Spleen (tissue), 7 donors: ENCODE data around the gene IFNA6.

Source experiments
- CTCF ChIP-seq, 11 experiments: fragments of 200-600 bp in 7 of 11; fragments of 450-650 bp in 4 of 11; sonication (generic) in 4 of 11; IDR thresholded peaks in 8 of 11; conservative IDR thresholded peaks in 3 of 11; 1 replicate in 7 of 11; 2 replicates in 4 of 11; pipeline versions ENCODE4 v1.4.0 to v1.8.0; 2016 to 2021; ENCODE audit warnings: antibody characterized with exemption in 11 of 11, inconsistent platforms in 4 of 11, mild to moderate bottlenecking in 1 of 11
- POLR2A ChIP-seq, 3 donors: fragments of 450-650 bp; IDR thresholded peaks; one replicate each; pipeline ENCODE4 v1.5.1; 2017; ENCODE audit warnings: antibody characterized with exemption in 3 of 3, mild to moderate bottlenecking in 1 of 3
- donor health status: DM: no; HTN: no; CAD: no; lungs with moderate emphysema.
- donor health status: DM: no; HTN: no; CAD: no.
- donor health status: DM: no; HTN: no; CAD: no.

DNA sequence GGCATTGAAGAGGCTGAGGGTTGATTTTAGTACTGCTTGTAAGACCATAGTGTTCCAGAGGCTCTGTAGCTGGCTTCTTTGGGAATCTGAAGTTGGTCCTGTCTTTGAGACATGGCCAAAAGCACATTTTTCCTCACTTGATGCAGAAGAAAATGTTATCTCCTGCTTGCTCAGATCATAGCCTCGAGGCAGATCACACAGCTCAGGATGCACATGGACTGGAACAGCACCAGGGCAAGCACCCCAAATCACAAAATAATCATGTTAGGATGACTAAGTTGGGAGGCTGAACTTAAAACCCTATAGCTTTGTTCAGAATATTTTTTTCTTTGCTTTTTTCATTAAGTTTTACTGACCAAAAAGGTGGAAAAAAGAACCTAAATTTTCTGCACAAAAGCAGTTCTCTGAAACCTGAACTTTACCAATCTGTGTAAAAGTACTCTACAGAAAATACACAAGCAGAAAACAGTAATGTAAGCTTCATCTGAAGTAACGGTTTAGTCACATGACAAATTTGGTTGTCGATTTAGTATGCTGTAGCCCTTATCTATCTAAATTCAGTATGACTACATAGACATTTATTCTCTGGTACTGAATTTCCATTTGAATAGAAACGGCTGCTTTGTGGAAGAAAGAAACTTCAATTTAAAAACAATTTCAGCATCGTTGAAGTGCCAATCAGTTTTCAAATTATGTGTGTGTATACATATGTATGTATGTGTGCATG is 18.8 kb downstream of the IFNA6 start:
- TF ChIP-seq CTCF (IDR thresholded peaks at IDR 0.05 in 8 of 11, conservative IDR thresholded peaks at IDR 0.05 in 3 of 11) (no peak), POLR2A (IDR thresholded peaks at IDR 0.05) (no peak)
